Measurements from ENCODE around the gene FOXA3.
"Not testable (repeated sequence)": the region's sequence is repeated elsewhere in the genome, so short reads cannot be mapped to it uniquely, and the experiment has no call there.

Gene FOXA3

GRCh38 chr19:45828523-45828922 lies 35.6 kb upstream of the FOXA3 start:
- no peak for DNase-seq (ENCODE audit: low spot score)

GRCh38 chr19:45828945-45829344 lies 35.2 kb upstream of the FOXA3 start:
- no peak for DNase-seq (ENCODE audit: low spot score)

- no peak for DNase-seq (ENCODE audit: low spot score)
Observed at GRCh38 chr19:45834970-45835369, 29.2 kb upstream of the FOXA3 start.

GRCh38 chr19:45842198-45842597 lies 21.9 kb upstream of the FOXA3 start:
- DNase-seq (ENCODE audit: low spot score): no peak

- DNase-seq (ENCODE audit: low spot score): no peak
Observed at GRCh38 chr19:45847663-45848062, 16.5 kb upstream of the FOXA3 start.

- no peak for DNase-seq (ENCODE audit: low spot score)
Observed at GRCh38 chr19:45848922-45849321, 15.2 kb upstream of the FOXA3 start.

GRCh38 chr19:45852145-45852750 lies 11.9 kb upstream of the FOXA3 start:
- DNase-seq (ENCODE audit: low spot score): no peak

- DNase-seq (ENCODE audit: low spot score): no peak
Observed at GRCh38 chr19:45852983-45853382, 11.1 kb upstream of the FOXA3 start.

GRCh38 chr19:45854167-45854778 lies 9.9 kb upstream of the FOXA3 start:
- DNase-seq (ENCODE audit: low spot score): no peak

- no peak for DNase-seq (ENCODE audit: low spot score)
Observed at GRCh38 chr19:45860359-45861259, 3.5 kb upstream of the FOXA3 start.

- no peak for DNase-seq (ENCODE audit: low spot score)
Observed at GRCh38 chr19:45862271-45862563, 1.9 kb upstream of the FOXA3 start.

GRCh38 chr19:45862564-45863334 lies 1.4 kb upstream of the FOXA3 start, which contains the start of gene SYMPK:
TSS of gene SYMPK (minus strand) at chr19:45863147. CDS start at chr19:45854495, 8,652 bp downstream.
- DNase-seq (ENCODE audit: low spot score): peak; percentile 100

- DNase-seq (ENCODE audit: low spot score): no peak
Observed at GRCh38 chr19:45863335-45863839, 739 bp upstream of the FOXA3 start.

GRCh38 chr19:45864629-45865082 lies 530 bp downstream of the FOXA3 start:
- DNase-seq (ENCODE audit: low spot score): no peak

- no peak for DNase-seq (ENCODE audit: low spot score)
Observed at GRCh38 chr19:45865269-45865948, 1.3 kb downstream of the FOXA3 start.

- DNase-seq (ENCODE audit: low spot score): no peak
Observed at GRCh38 chr19:45866400-45867176, 2.5 kb downstream of the FOXA3 start.

- not testable (repeated sequence) for DNase-seq (ENCODE audit: low spot score)
Observed at GRCh38 chr19:45867241-45867640, 3.1 kb downstream of the FOXA3 start.

GRCh38 chr19:45870798-45871197 lies 6.7 kb downstream of the FOXA3 start:
- DNase-seq (ENCODE audit: low spot score): no peak

GRCh38 chr19:45872095-45872919 lies 8.2 kb downstream of the FOXA3 start:
- no peak for DNase-seq (ENCODE audit: low spot score)
